IMR-90 (cell line): ENCODE data around the gene CYP4F22.

ENCODE experiments used
- POLR2A ChIP-seq: IDR thresholded peaks from 2 replicates; pipeline ENCODE4 v1.6.1; 2012; ENCODE audit warnings: mild to moderate bottlenecking, low read depth, low read length
- RFX5 ChIP-seq: IDR thresholded peaks from 2 replicates; pipeline ENCODE4 v1.8.0; 2012; ENCODE audit warnings: low read depth, mild to moderate bottlenecking, low read length, moderate library complexity
- TF ChIP-seq, protein P1 (sequence below): conservative IDR thresholded peaks from 2 replicates; pipeline ENCODE4 v1.5.1; 2012; ENCODE audit warnings: mild to moderate bottlenecking, low read depth, low read length, improper control_type of control experiment

DNA sequence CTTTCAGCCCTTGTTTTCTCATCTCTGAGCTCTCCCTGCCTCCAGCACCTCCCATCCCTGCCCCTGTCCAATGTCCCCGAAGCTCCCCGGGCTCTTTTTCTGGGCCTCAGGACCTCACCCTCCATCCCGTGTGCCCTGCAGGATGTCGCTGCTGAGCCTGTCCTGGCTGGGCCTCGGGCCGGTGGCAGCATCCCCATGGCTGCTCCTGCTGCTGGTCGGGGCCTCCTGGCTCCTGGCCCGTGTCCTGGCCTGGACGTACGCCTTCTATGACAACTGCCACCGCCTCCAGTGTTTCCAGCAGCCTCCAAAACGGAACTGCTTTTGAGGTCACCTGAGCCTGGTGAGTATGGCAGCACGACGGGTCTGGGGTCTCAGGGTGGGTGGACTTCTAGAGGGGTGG, 55.6 kb downstream of the CYP4F22 start:
- TF ChIP-seq, protein P1, sequence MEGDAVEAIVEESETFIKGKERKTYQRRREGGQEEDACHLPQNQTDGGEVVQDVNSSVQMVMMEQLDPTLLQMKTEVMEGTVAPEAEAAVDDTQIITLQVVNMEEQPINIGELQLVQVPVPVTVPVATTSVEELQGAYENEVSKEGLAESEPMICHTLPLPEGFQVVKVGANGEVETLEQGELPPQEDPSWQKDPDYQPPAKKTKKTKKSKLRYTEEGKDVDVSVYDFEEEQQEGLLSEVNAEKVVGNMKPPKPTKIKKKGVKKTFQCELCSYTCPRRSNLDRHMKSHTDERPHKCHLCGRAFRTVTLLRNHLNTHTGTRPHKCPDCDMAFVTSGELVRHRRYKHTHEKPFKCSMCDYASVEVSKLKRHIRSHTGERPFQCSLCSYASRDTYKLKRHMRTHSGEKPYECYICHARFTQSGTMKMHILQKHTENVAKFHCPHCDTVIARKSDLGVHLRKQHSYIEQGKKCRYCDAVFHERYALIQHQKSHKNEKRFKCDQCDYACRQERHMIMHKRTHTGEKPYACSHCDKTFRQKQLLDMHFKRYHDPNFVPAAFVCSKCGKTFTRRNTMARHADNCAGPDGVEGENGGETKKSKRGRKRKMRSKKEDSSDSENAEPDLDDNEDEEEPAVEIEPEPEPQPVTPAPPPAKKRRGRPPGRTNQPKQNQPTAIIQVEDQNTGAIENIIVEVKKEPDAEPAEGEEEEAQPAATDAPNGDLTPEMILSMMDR = no peak
- TF ChIP-seq RFX5 (no peak), POLR2A (no peak)
